ENCODE data around the gene LAMA5. TPM values are rescaled to one million over a fixed set of nuclear protein-coding genes. Genes with fewer than 3 reads are reported as not detected.

Gene LAMA5
- total and polyA plus RNA-seq, 8 donors: 41.4 to 278 (median 79.6) TPM

DNA sequence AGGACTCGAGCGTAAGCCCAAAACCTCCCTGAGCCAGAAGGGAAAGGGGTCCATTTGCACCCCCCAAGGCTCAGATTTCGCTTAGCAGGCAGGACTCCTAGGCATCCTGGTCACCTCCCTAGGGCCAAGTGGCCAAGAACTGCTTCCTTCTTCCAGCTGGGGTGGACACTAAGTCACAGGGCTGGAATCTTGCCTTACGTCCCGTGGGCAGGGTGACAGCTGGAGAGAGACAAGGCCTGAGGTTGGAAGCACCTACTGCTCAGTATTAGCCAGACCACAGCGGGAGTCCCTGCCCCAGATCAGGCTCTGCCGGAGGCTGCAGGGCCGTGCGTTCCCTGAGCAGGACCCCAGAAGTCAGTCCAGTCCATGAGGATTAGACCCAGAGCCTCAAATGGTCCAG, 19.7 kb downstream of the LAMA5 start:
- DNase-seq: no peak
- H3K27ac ChIP-seq: peak overlapping the region in 1 of 5 donors; percentile 51
- intact Hi-C loops (cut with DNase I; ENCODE audit: low total_unique reads): no loop called here
- peaks cover 8 to 18% (median 9%) of the 10 kb centered on the region in 4 donors for H3K4me1 ChIP-seq
- no peaks in the 10 kb centered on the region for H3K27me3 ChIP-seq
- H3K9me3 ChIP-seq: no peaks in the 10 kb centered on the region
- peaks cover 37 to 80% (median 57%) of the 10 kb centered on the region in 4 donors for H3K36me3 ChIP-seq
- WGBS, 5 donors: 79 to 87% (median 84%) methylated on average over 5 to 9 of the region's 9 CpGs
- no peak for TF ChIP-seq EP300 (IDR thresholded peaks at IDR 0.05)
- TF ChIP-seq, protein P1, sequence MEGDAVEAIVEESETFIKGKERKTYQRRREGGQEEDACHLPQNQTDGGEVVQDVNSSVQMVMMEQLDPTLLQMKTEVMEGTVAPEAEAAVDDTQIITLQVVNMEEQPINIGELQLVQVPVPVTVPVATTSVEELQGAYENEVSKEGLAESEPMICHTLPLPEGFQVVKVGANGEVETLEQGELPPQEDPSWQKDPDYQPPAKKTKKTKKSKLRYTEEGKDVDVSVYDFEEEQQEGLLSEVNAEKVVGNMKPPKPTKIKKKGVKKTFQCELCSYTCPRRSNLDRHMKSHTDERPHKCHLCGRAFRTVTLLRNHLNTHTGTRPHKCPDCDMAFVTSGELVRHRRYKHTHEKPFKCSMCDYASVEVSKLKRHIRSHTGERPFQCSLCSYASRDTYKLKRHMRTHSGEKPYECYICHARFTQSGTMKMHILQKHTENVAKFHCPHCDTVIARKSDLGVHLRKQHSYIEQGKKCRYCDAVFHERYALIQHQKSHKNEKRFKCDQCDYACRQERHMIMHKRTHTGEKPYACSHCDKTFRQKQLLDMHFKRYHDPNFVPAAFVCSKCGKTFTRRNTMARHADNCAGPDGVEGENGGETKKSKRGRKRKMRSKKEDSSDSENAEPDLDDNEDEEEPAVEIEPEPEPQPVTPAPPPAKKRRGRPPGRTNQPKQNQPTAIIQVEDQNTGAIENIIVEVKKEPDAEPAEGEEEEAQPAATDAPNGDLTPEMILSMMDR (IDR thresholded peaks at IDR 0.05): no peak
- no peak for TF ChIP-seq POLR2AphosphoS5 (IDR thresholded peaks at IDR 0.05)
- no peak for TF ChIP-seq POLR2A (IDR thresholded peaks at IDR 0.05)
- no peak overlapping the region for H3K4me3 ChIP-seq

DNA sequence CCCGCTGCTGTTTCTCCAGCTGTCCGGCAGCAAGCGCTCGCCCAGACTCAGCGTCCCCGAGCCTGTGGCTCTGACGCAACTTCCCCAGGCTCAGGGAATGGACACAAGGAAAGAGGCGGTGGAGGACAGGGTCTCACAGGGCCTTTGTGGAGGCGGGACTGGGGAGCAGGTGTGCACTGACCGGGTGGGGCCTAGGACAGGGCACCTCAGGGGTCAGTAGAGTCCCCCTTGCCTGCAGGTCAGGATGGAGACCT, 20.0 kb downstream of the LAMA5 start:
- no peak for TF ChIP-seq POLR2A (IDR thresholded peaks at IDR 0.05)
- no peak for TF ChIP-seq EP300 (IDR thresholded peaks at IDR 0.05)
- TF ChIP-seq, protein P1 (IDR thresholded peaks at IDR 0.05): no peak
- no peak for TF ChIP-seq POLR2AphosphoS5 (IDR thresholded peaks at IDR 0.05)
- peak overlapping the region in 1 of 5 donors; percentile 51 for H3K27ac ChIP-seq
- H3K9me3 ChIP-seq: no peaks in the 10 kb centered on the region
- intact Hi-C loops (cut with DNase I; ENCODE audit: low total_unique reads): no loop called here
- WGBS, 5 donors: 87 to 97% (median 91%) methylated on average over 4 to 10 of the region's 10 CpGs
- H3K27me3 ChIP-seq: no peaks in the 10 kb centered on the region
- no peak overlapping the region for H3K4me3 ChIP-seq
- H3K36me3 ChIP-seq: peaks cover 36 to 81% (median 55%) of the 10 kb centered on the region in 4 donors
- DNase-seq: no peak
- H3K4me1 ChIP-seq: peaks cover 6 to 14% (median 8%) of the 10 kb centered on the region in 4 donors

DNA sequence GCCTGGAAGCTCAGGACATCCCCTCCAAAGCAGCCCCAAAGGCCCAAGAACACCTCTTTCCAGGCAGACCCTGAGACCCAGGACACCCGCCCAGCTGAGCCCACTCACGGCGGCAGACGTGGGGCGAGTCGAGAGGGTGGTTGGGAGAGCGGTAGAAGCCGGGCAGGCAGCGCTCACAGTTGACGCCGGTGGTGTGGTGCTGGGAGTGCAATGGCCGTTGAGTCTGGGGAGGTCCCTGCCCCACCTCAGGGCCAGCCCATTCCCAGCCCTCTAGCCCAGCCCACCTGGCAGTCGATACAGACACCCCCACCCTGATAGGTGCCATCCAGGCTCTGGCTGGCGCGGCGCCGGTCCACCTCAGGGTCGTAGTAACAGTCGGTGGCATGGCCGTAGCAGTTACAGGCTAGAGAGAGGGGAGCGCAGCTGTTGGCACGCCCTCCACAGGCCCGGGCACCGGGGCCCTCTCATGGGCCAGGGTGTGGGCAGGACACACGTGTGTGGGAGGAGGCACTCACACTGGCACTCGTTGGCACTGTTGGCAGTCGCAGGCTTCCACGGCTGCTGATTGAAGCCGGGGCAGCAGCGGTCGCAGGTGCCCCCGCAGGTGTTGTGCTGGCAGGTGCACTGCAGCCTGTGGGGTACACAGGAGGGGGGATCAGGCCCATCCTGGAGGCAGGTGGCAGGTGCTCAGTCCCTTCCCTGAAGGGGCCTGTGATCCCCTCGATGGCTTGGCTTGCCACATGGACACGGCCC, 20.5 kb downstream of the LAMA5 start:
- TF ChIP-seq, protein P1 (IDR thresholded peaks at IDR 0.05): no peak
- TF ChIP-seq POLR2AphosphoS5 (IDR thresholded peaks at IDR 0.05) (no peak), POLR2A (IDR thresholded peaks at IDR 0.05) (no peak), EP300 (IDR thresholded peaks at IDR 0.05) (no peak)
- Histone ChIP-seq H3K27me3 (no peaks in the 10 kb centered on the region), H3K27ac (peak overlapping the region in 1 of 5 donors; percentile 51), H3K4me1 (peaks cover 6 to 14% (median 8%) of the 10 kb centered on the region in 4 donors), H3K4me3 (no peak overlapping the region), H3K36me3 (peaks cover 32 to 80% (median 51%) of the 10 kb centered on the region in 4 donors), H3K9me3 (no peaks in the 10 kb centered on the region)
- no peak for DNase-seq
- WGBS, 5 donors: 91 to 93% (median 92%) methylated on average over 13 to 34 of the region's 34 CpGs
- intact Hi-C loops (cut with DNase I; ENCODE audit: low total_unique reads): no loop called here

DNA sequence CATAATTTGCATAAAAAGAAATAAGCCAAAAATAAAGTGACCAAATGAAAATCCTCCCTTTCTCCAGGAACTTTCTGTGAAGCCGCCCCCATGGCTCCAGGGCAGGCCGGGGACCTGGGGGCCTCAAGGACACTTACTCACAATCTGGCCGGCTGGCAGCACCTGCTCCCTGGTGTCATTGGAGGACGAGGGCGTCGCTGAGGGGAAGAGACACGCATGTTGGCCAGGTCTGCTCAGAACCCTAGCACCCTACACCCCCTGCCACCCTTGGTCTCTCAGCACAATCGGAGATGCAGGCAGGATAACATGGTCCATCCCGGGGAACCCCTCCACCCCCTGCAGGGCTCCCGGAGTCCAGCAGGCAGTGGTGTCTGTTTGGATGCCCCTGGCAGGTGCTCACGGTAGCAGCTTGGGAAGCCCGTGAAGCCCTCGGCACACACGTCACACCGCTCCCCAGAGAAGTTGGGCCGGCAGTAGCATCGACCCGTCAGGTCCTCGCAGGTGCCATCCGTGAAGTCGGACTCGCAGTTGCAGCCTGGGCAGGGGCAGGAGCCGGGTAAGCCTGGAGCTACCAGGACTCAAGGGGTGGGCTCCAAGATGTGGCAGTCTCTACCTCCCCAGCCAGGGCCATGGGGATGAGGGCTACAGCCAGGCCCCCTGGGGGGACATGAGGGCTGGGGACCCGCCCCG, 21.3 kb downstream of the LAMA5 start:
- H3K9me3 ChIP-seq: no peaks in the 10 kb centered on the region
- peaks cover 6 to 11% (median 8%) of the 10 kb centered on the region in 4 donors for H3K4me1 ChIP-seq
- H3K27ac ChIP-seq: peak overlapping the region in 1 of 5 donors; percentile 51
- no peak for DNase-seq
- H3K4me3 ChIP-seq: no peak overlapping the region
- intact Hi-C loops (cut with DNase I; ENCODE audit: low total_unique reads): no loop called here
- H3K27me3 ChIP-seq: no peaks in the 10 kb centered on the region
- peaks cover 26 to 78% (median 50%) of the 10 kb centered on the region in 4 donors for H3K36me3 ChIP-seq
- WGBS, 5 donors: 86 to 91% (median 89%) methylated on average over 12 to 25 of the region's 25 CpGs
- TF ChIP-seq, protein P1 (IDR thresholded peaks at IDR 0.05): no peak
- no peak for TF ChIP-seq POLR2A (IDR thresholded peaks at IDR 0.05)
- no peak for TF ChIP-seq POLR2AphosphoS5 (IDR thresholded peaks at IDR 0.05)

All from stomach (tissue), 9 donors.